Measurements from ENCODE around the gene EPAS1.

The EPAS1 gene

DNA sequence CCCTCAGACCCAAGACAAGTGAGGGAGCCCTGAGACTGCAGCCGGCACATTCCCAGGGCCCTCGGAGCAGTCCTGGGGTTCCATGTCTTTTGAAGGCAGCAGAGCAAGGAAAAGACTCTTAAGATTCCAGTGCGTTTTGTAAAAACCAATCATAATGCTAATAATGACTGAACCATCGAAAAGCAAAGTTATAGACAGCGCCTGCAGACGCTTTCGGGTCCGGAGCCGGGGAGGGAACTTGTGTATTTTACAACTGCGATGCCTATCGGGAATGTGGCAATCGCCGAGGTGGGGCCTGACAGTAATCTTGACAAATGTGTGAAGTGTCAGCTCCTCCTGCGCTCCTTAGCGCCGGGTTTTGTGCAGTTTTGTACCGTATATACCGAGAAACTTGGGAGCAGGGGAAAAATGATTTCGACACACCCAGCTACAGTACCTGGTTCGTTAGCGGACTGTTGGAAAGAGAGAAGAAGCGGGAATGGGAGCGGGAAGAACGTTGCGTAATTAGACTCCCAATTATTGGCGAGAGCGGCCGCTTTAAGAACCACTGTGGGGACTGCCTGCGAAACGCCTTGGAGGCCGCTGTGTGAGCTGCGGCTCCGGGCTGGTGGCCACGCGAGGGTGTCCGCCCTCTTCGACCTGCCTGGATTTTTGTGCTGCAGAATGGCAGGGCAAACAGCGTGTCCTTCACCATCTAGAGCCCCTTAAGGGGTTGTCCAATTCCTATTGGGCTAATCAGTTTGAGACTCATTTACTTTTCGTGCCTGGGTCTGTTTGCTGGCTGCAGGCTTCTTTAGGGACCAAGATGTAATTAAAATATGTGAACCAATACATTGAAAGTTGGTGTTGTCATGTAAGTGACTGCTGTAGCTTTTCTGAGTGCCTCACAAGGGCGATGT, 2.4 kb downstream of the EPAS1 start:
- DNase-seq (ENCODE audit: extremely low read depth in 1 of 2, low read depth in 1 of 2), result no peak

DNA sequence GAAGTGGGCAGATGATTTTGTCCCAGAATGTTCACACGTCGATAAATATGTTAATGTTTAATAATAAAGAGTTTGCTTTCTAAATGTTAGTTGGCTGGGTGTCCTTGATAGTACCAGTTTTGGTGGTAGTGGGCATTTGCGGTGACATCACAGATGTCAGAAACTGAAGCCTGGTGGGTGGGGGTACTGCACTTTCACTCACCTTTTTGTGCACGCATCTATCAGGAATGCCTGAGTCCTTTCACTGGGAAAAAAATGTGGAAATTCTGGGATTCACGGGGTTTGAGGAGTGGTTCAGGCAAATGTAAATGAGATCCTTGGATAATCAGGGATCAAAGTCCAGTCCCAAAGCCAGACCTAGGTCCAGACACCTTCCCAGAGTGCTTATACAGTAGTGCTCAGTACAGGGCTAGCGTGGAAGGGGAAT, 3.2 kb downstream of the EPAS1 start:
- DNase-seq (ENCODE audit: extremely low read depth in 1 of 2, low read depth in 1 of 2), result no peak

DNA sequence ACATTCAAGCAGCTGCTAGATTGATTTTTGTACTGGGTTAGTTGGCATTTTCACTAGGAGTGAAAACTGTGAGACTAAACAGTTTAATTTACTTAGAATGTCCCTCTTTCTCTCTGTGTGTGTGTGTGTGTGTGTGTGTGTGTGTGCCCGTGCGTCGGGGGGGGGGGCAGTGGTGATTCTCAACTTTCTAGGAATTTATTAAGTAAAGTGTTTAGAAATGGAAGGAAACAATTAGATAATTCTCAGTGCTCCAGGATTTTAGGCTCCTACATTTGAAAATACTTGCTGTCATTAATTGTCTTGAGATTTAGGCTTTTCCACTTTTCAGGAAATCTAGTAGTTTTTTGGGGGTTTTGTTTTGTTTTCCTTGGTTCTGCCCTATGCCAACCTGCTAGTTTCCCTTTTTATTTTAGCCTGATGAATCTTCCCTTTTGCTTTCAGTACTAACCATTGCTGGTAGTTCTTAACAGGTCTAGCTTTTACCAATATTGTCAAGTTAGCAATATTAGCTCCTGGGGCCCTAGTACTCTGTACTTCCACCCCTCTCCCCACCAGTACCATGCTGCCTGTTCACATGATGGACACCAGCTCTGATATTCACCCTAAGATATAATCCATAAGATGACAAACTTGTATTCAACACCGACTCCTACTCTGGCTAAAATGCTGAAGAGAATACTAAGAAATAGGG, 4.9 kb downstream of the EPAS1 start:
- DNase-seq (ENCODE audit: extremely low read depth in 1 of 2, low read depth in 1 of 2), result no peak

DNA sequence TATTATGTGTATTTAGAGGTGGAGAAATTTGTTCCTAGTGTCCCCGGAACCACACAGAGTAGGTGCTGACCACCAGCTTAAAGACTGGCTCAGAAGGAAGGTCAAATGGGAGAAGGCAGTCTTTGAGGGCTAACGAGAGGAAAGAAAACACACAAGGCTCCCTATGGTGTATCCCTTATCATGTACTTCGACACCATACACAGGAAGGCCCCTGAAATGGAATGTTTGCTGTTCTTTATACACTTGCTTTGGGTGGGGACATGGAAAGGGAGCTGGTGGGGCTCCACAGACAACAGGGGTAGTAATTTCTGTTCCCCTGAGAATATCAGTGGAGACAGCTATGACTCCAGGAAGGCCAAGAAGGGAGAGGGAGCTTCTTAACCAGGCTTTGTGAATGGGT, 6.0 kb downstream of the EPAS1 start:
- no peak for DNase-seq (ENCODE audit: extremely low read depth in 1 of 2, low read depth in 1 of 2)

DNA sequence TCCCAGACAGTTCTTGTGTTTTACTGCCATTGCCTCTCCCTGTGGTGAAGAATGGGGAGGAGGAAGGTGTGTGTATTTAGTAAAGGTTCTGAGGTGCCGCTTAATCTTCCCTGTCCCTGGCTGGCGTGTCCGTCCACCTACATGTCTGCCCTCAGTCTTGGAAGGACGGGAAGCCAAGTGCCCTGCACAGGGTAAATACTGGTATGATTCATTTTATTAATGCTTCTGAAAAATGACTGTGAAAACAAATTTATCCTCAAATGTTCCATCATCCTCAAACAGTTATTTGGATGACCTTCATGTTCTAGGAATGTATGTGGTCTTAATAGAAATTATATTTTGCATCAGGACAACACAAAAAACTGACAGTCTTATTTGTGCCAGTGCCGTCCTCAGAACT, 6.6 kb downstream of the EPAS1 start:
- DNase-seq (ENCODE audit: extremely low read depth in 1 of 2, low read depth in 1 of 2), result no peak

DNA sequence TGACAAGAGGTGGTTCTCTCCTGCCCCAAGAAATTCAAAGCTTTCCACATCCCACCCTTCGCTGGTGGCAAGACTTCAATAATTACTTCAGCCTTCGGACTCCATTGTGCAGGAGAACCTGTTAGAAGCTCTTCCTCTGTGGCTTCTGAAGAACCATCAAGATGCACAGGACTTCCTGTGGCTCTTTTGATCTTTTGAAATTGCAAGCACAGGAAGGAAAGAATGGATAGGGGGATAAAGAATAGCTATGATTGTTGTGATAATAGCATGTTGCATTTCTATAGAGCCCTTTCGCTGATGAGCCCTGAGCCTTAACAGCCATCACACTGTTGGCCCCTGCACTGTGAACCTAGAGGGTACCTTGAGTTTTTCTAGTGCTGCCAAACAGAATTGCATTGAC, 7.4 kb downstream of the EPAS1 start:
- DNase-seq (ENCODE audit: extremely low read depth in 1 of 2, low read depth in 1 of 2), result no peak

DNA sequence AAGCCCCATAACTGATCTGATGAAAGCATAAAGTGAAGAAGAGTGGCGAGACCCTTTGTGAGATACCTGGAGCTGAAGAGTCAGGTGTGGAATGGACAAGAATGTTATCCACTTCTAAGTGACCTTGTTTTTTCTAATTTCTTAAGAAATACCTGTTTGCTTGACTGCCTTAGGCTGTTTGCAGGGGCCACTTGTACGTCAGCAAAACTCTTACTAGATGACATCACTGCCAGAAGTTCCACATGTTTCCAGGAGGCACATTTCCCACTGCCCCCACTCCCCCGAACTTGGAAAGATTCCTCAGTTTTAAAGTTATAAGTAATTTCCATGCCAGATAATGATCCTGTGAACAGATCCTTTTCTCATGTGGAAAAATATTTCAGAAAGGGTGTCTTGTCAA, 8.0 kb downstream of the EPAS1 start:
- DNase-seq (ENCODE audit: extremely low read depth in 1 of 2, low read depth in 1 of 2), result no peak

DNA sequence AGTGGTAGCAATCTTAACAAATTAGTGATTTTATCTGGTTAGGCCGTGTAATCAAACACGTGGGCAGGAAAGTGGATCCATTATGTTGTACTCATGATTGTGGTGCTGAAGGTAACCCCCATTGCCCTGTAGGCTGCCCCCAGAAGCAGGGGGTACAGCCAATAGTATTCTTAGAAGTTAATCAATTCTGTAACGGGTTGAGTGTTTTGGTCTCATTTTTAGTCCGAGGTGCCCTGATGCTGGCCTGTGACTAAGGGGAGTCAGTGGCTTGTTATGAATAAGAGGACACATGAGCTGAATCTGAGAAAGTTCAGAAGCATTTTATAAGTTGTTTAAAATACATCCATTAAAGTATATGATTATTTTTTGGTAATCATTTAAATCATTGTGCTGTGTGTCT, 8.6 kb downstream of the EPAS1 start:
- DNase-seq (ENCODE audit: extremely low read depth in 1 of 2, low read depth in 1 of 2), result no peak

DNA sequence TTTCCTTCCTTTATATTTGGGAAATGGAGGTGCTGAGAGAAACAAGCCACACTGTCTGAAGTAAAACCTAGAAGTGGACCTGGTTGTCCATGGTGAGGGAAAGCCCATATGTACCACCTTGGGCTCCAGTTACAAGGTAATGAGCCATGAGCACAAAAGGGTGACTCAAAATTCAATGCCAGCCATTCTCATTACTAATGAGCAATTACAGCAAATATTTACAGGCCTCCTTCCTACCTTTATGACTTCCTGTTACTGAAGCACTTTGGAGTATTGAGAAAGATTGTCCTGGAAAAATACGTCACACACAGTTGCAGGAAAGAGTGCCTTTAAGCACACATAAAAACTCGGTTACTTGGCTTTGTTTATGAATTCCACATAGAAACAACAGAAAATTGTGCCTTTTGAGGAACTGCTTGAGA, 9.1 kb downstream of the EPAS1 start:
- no peak for DNase-seq (ENCODE audit: extremely low read depth in 1 of 2, low read depth in 1 of 2)

DNA sequence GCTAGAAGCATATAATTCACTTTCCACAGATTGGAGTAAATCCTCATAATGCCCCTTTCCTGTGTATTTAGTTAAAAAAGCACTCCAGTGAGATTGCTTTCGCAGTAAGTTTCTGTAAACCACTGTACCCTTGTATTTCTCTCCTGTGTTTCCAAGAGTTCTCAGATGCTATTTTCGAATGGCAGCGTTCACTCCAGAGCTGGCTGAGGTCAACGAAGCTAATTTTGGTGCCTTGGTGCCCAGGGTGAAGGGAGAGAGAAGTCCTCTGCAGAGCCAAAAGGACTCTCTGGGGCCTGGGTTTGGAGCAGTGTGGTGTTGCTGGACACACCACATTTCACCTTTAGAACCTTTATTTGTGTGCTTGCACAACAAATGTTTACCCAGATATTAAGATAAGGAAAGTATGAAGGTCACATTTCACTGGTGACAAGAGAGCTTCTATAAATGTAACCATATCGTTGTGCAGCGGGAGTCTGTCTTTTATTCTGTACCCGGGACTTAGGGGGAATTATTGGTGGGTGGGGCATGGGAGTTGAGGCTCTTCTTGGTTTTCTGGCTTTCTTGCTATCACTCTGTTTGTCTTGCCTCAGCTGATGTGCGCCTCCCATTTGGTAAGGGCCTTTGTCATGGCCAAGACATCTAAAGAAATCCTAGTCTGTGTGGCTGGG, 9.9 kb downstream of the EPAS1 start:
- DNase-seq (ENCODE audit: extremely low read depth in 1 of 2, low read depth in 1 of 2), result no peak

DNA sequence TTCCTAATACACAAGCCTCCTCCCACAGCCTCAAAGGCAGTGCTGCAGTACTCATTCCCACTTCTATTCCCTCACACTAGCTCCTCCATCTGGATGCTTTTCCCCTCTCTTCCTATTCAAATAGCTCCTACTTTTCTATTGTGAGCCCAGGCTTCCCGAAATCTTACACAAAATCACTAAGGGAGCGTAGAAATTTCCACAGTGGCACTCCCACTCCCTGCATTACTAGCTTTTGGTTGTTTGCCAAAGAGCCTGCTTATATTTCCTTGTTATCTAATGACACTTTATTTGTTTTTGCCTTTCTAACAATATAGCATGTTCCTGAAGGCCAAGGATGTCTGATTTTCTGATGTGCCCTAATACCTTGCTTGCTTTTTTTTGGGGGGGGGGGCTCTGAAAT, 10.9 kb downstream of the EPAS1 start:
- DNase-seq (ENCODE audit: extremely low read depth in 1 of 2, low read depth in 1 of 2), result no peak

DNA sequence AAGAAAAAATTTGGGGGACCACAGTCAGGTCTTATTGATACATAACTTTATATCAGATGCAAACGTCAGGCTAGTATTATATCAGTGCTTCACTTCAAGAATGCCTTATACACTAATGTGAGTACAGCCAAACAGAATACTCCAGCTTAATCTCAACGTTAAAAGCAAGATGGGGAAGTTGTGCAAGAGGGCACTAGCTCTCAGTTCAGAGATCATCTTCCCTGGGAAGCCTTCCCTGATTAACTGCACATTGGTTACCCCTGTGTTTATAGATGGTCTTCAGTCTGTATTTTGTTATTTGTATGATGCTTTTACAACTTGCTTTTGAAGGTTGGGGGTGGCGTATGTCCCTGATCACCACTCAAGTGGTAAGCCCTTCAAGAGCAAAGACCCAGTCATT, 11.4 kb downstream of the EPAS1 start:
- no peak for DNase-seq (ENCODE audit: extremely low read depth in 1 of 2, low read depth in 1 of 2)

DNA sequence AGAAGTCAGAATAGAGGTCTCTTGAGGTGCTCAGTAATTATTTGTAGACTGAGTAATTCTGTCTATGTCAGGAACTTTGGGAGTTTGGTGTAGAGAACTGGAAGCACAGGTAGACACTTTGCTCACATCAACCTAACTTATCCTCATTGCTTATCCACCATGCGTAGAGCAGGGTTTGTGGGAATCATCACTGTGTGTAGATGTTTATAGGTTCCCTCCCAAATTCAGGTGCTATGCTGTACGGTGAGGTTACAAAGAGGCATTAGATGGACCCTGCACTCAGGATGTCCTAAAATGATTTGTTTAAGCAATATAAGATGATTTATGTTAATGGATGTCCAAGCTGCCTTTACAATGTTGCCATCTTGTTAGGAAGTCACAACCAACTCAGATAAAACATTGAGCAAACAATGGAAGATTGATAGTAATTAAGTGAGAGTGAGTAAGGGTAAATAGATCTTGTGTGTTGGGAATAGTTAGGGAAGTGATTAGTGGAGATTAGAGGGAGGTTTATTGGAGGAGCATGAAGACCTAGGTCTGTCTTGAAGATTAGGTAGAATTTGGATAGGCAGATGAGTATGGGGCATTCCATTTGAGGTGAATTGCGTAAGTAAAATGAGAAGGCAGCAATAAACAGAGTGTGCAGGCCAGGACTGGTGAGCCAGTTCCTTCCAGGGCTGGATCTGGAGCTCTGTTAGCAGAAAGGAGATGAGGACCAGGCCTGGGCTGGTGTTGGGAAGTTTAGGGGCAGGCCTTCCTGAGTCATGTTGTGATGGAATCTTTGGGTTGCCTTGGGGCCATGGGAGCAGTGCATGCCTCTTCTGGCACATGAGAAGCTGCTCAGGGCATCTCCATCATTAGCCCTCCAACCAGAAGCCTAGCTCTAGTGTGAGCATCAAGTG, 12.1 kb downstream of the EPAS1 start:
- DNase-seq (ENCODE audit: extremely low read depth in 1 of 2, low read depth in 1 of 2), result no peak

DNA sequence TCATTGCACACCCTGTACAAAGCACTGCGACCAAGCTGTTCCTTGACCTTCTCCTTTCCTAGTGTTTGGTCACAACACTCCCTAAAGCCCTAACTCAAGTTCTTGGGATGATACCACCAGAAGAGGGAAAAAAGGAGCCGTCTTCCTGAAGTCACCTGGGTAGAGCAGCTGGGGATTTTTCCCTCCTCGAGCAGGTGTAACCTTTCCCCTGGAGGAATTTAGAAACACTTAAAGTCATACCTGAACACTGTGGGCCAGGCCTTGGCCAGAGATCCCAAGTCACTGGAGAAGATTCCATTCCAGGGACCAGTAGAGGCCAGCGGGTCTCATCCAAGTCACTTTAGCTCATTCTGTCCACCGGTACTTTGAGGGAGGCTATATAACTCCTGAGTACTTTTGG, 13.2 kb downstream of the EPAS1 start:
- no peak for DNase-seq (ENCODE audit: extremely low read depth in 1 of 2, low read depth in 1 of 2)

DNA sequence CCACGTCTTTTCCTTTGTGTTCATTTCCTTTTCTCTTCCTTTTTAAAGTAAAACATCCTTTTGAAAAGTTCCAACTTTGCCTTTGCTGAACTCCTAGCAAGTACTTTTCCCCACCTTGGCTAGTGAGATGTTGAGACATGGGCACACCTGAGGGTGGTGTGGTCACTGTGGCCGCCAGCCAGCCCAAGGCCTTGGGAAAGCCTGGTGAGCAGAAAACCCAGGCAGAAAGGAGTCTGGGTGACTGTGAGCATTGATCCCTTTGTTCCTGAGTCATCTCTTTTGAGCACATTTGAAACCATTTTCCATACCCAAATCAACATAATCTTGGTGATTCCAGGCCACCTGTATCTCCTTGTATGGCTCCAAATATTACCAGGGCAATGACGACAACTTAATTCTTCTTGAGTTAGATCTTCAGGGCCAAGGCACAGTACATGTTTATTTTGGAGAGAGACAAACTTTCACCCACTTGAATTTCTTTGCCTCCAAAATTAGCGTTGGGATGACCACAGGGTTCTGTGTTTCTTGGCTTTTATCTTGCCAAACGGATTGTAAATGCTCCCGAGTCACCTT, 14.5 kb downstream of the EPAS1 start:
- no peak for DNase-seq (ENCODE audit: extremely low read depth in 1 of 2, low read depth in 1 of 2)

DNA sequence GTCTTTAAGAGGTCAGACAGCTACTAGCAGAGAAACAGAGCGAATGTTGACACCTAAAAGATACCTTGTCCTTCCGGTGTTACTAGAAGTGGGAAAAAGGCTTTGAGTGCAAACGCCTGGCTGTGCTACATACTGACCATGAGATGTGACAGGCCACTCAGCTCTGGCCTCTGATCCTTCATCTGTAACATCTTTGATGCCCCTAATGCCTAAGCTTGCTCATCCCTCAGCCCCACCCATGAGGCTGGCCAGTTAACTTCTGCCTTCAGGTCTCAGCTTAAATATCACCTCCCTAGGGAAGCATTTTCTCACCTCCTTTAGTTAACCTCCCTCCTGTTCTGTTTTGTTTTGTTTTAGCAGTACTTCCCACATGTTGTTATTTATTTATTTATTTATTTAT, 15.9 kb downstream of the EPAS1 start:
- no peak for DNase-seq (ENCODE audit: extremely low read depth in 1 of 2, low read depth in 1 of 2)

DNA sequence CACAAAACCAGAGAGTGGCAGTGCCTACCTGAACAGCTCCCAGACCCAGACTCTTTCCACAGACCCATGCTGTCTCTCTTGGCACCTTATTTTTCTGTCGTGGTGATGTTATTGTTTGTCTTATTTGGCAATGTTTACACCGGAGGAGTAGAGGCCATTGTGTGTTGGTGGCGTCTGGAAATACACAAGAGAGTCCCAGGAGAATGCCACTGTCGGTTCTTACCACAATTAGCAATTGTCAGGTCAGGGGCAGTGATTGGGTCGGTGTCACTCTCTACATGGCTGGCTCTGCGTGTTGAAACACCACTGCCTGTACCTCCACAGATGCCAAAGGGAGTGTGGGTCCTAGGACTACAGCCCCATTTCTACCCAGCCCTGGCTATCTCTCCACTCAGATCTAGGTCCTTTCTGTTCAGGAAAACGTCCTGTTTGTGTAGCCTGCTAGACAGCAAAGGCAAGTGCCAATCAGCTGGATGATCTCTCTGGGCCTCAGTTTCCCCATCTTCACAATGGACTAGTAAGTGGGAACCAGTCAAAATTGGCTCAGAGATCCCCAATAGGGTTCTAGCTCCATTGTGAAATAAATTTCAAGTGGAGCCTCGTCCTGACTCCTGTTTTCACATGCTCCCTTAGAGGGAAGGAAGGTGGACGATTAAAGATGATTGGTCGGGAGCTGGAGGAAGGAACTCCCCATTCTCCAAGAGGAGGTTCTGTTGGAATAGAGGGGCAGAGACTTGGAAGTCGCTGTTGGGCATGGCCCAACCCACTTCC, 17.0 kb downstream of the EPAS1 start:
- no peak for DNase-seq (ENCODE audit: extremely low read depth in 1 of 2, low read depth in 1 of 2)

DNA sequence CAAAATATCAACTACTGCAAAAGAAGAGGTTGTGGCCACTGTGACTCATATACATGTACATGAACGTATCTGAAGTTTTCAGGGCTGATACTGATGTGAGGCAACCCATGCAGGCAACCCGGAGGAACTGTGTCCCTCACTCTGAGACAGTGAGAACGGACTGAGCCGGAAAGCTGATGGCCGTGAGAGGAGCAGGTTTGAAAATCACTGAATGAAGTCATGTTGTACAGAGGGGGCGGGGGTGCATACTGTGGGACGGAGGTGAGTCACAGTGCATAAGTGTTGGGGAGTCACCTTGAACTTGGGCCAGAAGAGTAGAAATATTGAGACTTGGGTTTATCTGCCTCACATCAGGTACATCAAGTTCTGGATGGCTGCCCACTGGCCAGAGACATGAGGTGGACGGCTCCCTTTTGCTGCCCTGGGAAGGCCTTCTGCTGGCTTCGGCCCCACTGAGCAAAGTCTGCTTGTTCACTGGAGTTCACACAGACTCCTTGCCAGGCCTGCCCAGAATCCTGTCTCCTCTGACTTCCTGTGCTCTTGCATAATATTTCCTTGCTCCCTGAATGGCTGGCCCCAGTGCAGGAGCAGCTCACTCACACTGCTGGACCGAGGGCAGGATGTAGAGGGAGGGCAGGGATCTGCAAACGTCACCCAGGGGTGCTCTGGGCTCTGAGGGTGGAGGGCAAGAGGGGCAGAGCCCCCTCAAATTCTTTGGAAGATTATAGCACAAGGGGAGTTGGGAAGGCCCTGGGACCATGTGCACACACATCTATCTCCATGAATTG, 18.1 kb downstream of the EPAS1 start:
- no peak for DNase-seq (ENCODE audit: extremely low read depth in 1 of 2, low read depth in 1 of 2)

DNA sequence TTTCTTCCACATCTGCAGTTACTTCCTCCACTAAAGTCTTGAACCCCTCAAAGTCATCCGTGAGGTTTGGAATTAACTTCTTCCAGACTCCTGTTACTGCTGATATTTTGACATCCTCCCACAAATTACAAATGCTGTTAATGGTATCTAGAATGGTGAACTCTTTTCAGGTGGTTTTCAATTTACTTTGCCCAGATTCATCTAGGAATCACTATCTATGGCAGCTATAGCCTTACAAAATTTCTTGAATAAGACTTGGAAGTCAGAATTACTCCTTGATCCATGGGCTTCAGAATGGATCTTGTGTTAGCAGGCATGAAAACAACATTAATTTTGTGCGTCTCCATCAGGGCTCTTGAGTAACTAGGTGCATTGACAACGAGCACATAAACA, 19.9 kb downstream of the EPAS1 start:
- no peak for DNase-seq (ENCODE audit: extremely low read depth in 1 of 2, low read depth in 1 of 2)
